ENCODE measurements around the gene UNC93A. TPM values are rescaled to one million over a fixed set of nuclear protein-coding genes. Genes with fewer than 3 reads are reported as not detected.
"Not testable (repeated sequence)": the region's sequence is repeated elsewhere in the genome, so short reads cannot be mapped to it uniquely, and the experiment has no call there.

The UNC93A gene
- total and polyA plus RNA-seq, 8 donors = not detected

- TF ChIP-seq CTCF (IDR thresholded peaks at IDR 0.05) = no peak
- no peaks in the 10 kb centered on the region for H3K9me3 ChIP-seq
- peaks cover 0 to 3% (median 0%) of the 10 kb centered on the region in 4 donors for H3K27me3 ChIP-seq
- no peak overlapping the region for H3K27ac ChIP-seq
- no peak for ATAC-seq
- FAIRE-seq = no peak
- 48% methylated on average over 13 of the region's 13 CpGs for WGBS, 2 donors
- intact Hi-C loops (cut with DNase I) = no loop called here
- no peaks in the 10 kb centered on the region for H3K36me3 ChIP-seq
- no peak for DNase-seq
- no peaks in the 10 kb centered on the region for H3K4me1 ChIP-seq
- H3K4me3 ChIP-seq = peak overlapping the region in 2 of 4 donors; percentile 37 to 57
Observed at GRCh38 chr6:167351656-167352345, 60.7 kb downstream of the UNC93A start.

DNA sequence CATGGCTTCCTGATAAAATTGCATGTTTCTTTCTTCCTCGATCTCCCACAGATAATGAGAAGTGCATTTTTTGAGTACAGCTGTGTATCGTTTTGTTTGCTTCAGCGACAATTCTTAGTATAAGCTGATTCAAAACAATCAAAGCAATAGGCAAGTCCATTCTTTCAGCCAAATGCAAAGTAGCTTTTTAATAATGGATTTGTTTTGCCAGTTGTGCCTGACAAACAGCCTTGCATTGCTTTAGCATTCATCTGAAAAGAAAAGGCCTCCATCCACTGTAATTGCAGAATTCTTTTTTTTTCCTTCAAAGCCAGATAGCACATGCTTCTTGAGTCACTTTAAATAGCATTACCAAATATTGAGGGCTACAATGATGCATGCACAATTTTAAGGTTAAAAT lies 65.8 kb downstream of the UNC93A start:
- ATAC-seq (no peak), FAIRE-seq (no peak), DNase-seq (no peak)
- no peak for TF ChIP-seq CTCF (IDR thresholded peaks at IDR 0.05)
- no peaks in the 10 kb centered on the region for H3K36me3 ChIP-seq
- H3K9me3 ChIP-seq = no peaks in the 10 kb centered on the region
- no peaks in the 10 kb centered on the region for H3K4me1 ChIP-seq
- intact Hi-C loops (cut with DNase I) = no loop called here
- peaks cover 0 to 3% (median 0%) of the 10 kb centered on the region in 4 donors for H3K27me3 ChIP-seq
- 66 to 81% methylated on average over 3 of the region's 3 CpGs for WGBS, 2 donors
- H3K27ac ChIP-seq = no peak overlapping the region
- H3K4me3 ChIP-seq = no peak overlapping the region

GRCh38 chr6:167358394-167358793 lies 67.3 kb downstream of the UNC93A start:
- 83 to 85% methylated on average over 2 to 3 of the region's 11 CpGs for WGBS, 2 donors
- H3K4me3 ChIP-seq; H3K27ac ChIP-seq; H3K9me3 ChIP-seq; FAIRE-seq; DNase-seq; H3K27me3 ChIP-seq; H3K36me3 ChIP-seq; intact Hi-C loops (cut with DNase I); H3K4me1 ChIP-seq; ATAC-seq: not testable (repeated sequence)

- H3K27ac ChIP-seq; H3K27me3 ChIP-seq; H3K9me3 ChIP-seq; DNase-seq; H3K36me3 ChIP-seq; H3K4me3 ChIP-seq; FAIRE-seq; H3K4me1 ChIP-seq; intact Hi-C loops (cut with DNase I); ATAC-seq: not testable (repeated sequence)
- 25 to 43% methylated on average over 1 of the region's 1 CpG for WGBS, 2 donors
Observed at GRCh38 chr6:167361170-167361569, 70.1 kb downstream of the UNC93A start.

Other genes starting within 250 kb of the UNC93A start
- under 1 TPM in 1 of 6 donors, not detected in 5; 0.31 TPM for gene CCR6, start 168.2 kb upstream of the UNC93A start, total RNA-seq
- under 1 TPM; 0.08 to 0.21 TPM for gene CCR6, start 168.2 kb upstream of the UNC93A start, polyA plus RNA-seq
- not detected for gene GPR31, start 133.3 kb upstream of the UNC93A start, total RNA-seq
- not detected for gene GPR31, start 133.3 kb upstream of the UNC93A start, polyA plus RNA-seq
- gene TTLL2, start 33.8 kb downstream of the UNC93A start, total RNA-seq = not detected
- gene TTLL2, start 33.8 kb downstream of the UNC93A start, polyA plus RNA-seq = not detected